HepG2 (cell line): Measurements from ENCODE around the gene RPS28. TPM values are rescaled to one million over a fixed set of nuclear protein-coding genes. Genes with fewer than 3 reads are reported as not detected.

Experiments used
- ADNP ChIP-seq: sonication (generic); formaldehyde crosslinking; IDR thresholded peaks from 2 replicates; pipeline ENCODE4 v1.4.0; 2020; ENCODE audit warnings: missing genetic modification reagents
- ATAD3A ChIP-seq: sonication (generic); formaldehyde crosslinking; IDR thresholded peaks from 2 replicates; pipeline ENCODE4 v1.4.0; 2020; ENCODE audit warnings: missing genetic modification reagents
- BRF2 ChIP-seq: sonication (generic); formaldehyde crosslinking; IDR thresholded peaks from 2 replicates; pipeline ENCODE4 v1.8.1; 2022; ENCODE audit warnings: mild to moderate bottlenecking, missing genetic modification reagents
- CBX1 ChIP-seq: IDR thresholded peaks from one replicate; pipeline ENCODE4 v1.6.1; 2016; ENCODE audit warnings: antibody characterized with exemption, low read depth
- CHD4 ChIP-seq: fragments of 200-600 bp; sonication (generic); IDR thresholded peaks from 2 replicates; pipeline ENCODE4 v1.7.0; 2017; ENCODE audit warnings: mild to moderate bottlenecking, low read length, borderline replicate concordance
- ELK4 ChIP-seq: sonication (generic); formaldehyde crosslinking; IDR thresholded peaks from 2 replicates; pipeline ENCODE4 v1.9.0; 2021; ENCODE audit warnings: missing genetic modification reagents, borderline replicate concordance
- IRF2 ChIP-seq: IDR thresholded peaks from 2 replicates; pipeline ENCODE4 v1.6.1; 2018; ENCODE audit warnings: missing genetic modification reagents, missing compliant biosample characterization
- KAT8 ChIP-seq: IDR thresholded peaks from 2 replicates; pipeline ENCODE4 v1.6.1; 2016; ENCODE audit warnings: missing genetic modification reagents, missing compliant biosample characterization
- NBN ChIP-seq: fragments of 450-650 bp; conservative IDR thresholded peaks from 2 replicates; pipeline ENCODE4 v1.6.1; 2017
- PHB2 ChIP-seq: fragments of 450-650 bp; IDR thresholded peaks from 2 replicates; pipeline ENCODE4 v1.6.1; 2018; ENCODE audit not compliant: partially characterized antibody
- POLR2AphosphoS5 ChIP-seq: IDR thresholded peaks from 2 replicates; pipeline ENCODE4 v1.6.1; 2012; ENCODE audit warnings: low read depth, low read length
- SRSF9 ChIP-seq: fragments of 200-400 bp; formaldehyde crosslinking; IDR thresholded peaks from 2 replicates; pipeline ENCODE4 v1.6.1; 2018; ENCODE audit warnings: borderline replicate concordance, mild to moderate bottlenecking, low read depth, low read length; ENCODE audit not compliant: insufficient read depth, poor library complexity, severe bottlenecking
- THYN1 ChIP-seq: sonication (generic); formaldehyde crosslinking; IDR thresholded peaks from 2 replicates; pipeline ENCODE4 v1.8.1; 2023; ENCODE audit warnings: low read depth, mild to moderate bottlenecking, moderate library complexity, missing genetic modification reagents, borderline replicate concordance
- ZNF12 ChIP-seq: sonication (generic); formaldehyde crosslinking; IDR thresholded peaks from 2 replicates; pipeline ENCODE4 v1.5.0; 2020; ENCODE audit warnings: missing genetic modification reagents
- ZNF160 ChIP-seq: sonication (generic); formaldehyde crosslinking; IDR thresholded peaks from 2 replicates; pipeline ENCODE4 v1.8.0; 2022; ENCODE audit warnings: mild to moderate bottlenecking, inconsistent platforms, missing genetic modification reagents
- ZNF20 ChIP-seq: sonication (generic); formaldehyde crosslinking; IDR thresholded peaks from 2 replicates; pipeline ENCODE4 v1.4.0; 2020; ENCODE audit warnings: mild to moderate bottlenecking, moderate library complexity, missing genetic modification reagents
- ZNF331 ChIP-seq: sonication (generic); formaldehyde crosslinking; IDR thresholded peaks from 2 replicates; pipeline ENCODE4 v1.4.0; 2020; ENCODE audit warnings: missing genetic modification reagents
- ZNF577 ChIP-seq: sonication (generic); formaldehyde crosslinking; IDR thresholded peaks from 2 replicates; pipeline ENCODE4 v1.4.0; 2020; ENCODE audit warnings: mild to moderate bottlenecking, low read depth, missing genetic modification reagents, borderline replicate concordance
- ZNF607 ChIP-seq: sonication (generic); formaldehyde crosslinking; IDR thresholded peaks from 2 replicates; pipeline ENCODE4 v1.5.1; 2020; ENCODE audit warnings: missing genetic modification reagents, mild to moderate bottlenecking, borderline replicate concordance
- polyA plus RNA-seq, 8 experiments: library from polyadenylated mRNA; depleted of rRNA in 3 of 8; stranded (reverse) in 7 of 8; unstranded in 1 of 8; fragments of >200 nt; fragmentation: Illumina TruSeq in 4 of 8; extraction: Trizol in 4 of 8; gene quantifications; 2 replicates each; pipeline versions ENCODE4 v1.2.1 to v1.2.3, GENCODE V29; 2011 to 2016; ENCODE audit warnings: low read depth in 4 of 8, missing spikeins in 1 of 8, mixed read lengths in 1 of 8; ENCODE audit not compliant: insufficient read depth in 1 of 8
- total RNA-seq, 5 experiments: library from RNA; depleted of rRNA; stranded (reverse); fragments of >200 nt; fragmentation: Illumina TruSeq; extraction: Trizol; gene quantifications; 2 replicates each; pipeline ENCODE4 v1.2.3, GENCODE V29; 2016; ENCODE audit warnings: low read depth in 1 of 5
- TF ChIP-seq, protein P1 (sequence below): sonication (generic); formaldehyde crosslinking; IDR thresholded peaks from 2 replicates; pipeline ENCODE4 v1.8.0; 2022; ENCODE audit warnings: missing genetic modification reagents, mild to moderate bottlenecking, inconsistent platforms, borderline replicate concordance
- TF ChIP-seq, protein P2 (sequence below): sonication (generic); formaldehyde crosslinking; IDR thresholded peaks from 2 replicates; pipeline ENCODE4 v1.4.0; 2020; ENCODE audit warnings: mild to moderate bottlenecking, low read depth, missing genetic modification reagents
- TF ChIP-seq, protein P3 (sequence below): IDR thresholded peaks from 2 replicates; pipeline ENCODE4 v1.6.1; 2016; ENCODE audit warnings: missing compliant biosample characterization, missing genetic modification reagents, borderline replicate concordance

RPS28 gene
- total and polyA plus RNA-seq, 2 of the 13 experiments (the other 11 are each of a cell fraction or from before 2014, with no cell fraction given) = 281 to 545 TPM

GRCh38 chr19:8307965-8308866 is 13.1 kb upstream of the RPS28 start, which contains the start of gene CD320 (continued):
- TF ChIP-seq, protein P1, sequence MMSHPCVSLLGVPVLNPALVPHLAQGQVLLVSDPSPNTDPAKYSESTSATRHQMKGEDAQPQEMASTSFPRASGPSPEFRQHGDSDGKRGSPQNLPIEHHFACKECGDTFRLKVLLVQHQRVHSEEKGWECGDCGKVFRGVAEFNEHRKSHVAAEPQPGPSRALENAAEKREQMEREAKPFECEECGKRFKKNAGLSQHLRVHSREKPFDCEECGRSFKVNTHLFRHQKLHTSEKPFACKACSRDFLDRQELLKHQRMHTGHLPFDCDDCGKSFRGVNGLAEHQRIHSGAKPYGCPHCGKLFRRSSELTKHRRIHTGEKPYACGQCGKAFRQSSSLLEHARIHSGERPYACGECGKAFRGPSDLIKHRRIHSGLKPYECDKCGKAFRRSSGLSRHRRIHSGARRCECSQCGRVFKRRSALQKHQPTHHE (CRISPR knock-in tag) = peak; percentile 96; the same call in 1 of the 2 replicates
- TF ChIP-seq ELK4 (CRISPR knock-in tag) (no peak), BRF2 (CRISPR knock-in tag) (peak; percentile 90), ZNF331 (no peak; the same call in 1 of the 2 replicates), ZNF577 (CRISPR knock-in tag) (no peak), CHD4 (no peak), ZNF607 (CRISPR knock-in tag) (peak; percentile 99), ZNF20 (no peak), KAT8 (no peak; the same call in none of the 2 replicates), NBN (no peak), POLR2AphosphoS5 (peak; percentile 81), IRF2 (CRISPR knock-in tag) (0 out of 2 replicates have a peak, but pooled peaks have one; percentile 19), ATAD3A (CRISPR knock-in tag) (no peak), ADNP (CRISPR knock-in tag) (peak; percentile 26; the same call in 1 of the 2 replicates), ZNF12 (peak; percentile 61), PHB2 (no peak), ZNF160 (CRISPR knock-in tag) (peak; percentile 73), CBX1 (no peak), THYN1 (no peak), SRSF9 (no peak)
- TF ChIP-seq, protein P2, sequence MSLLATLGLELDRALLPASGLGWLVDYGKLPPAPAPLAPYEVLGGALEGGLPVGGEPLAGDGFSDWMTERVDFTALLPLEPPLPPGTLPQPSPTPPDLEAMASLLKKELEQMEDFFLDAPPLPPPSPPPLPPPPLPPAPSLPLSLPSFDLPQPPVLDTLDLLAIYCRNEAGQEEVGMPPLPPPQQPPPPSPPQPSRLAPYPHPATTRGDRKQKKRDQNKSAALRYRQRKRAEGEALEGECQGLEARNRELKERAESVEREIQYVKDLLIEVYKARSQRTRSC (CRISPR knock-in tag) = no peak; the same call in 1 of the 2 replicates
- TF ChIP-seq, protein P3, sequence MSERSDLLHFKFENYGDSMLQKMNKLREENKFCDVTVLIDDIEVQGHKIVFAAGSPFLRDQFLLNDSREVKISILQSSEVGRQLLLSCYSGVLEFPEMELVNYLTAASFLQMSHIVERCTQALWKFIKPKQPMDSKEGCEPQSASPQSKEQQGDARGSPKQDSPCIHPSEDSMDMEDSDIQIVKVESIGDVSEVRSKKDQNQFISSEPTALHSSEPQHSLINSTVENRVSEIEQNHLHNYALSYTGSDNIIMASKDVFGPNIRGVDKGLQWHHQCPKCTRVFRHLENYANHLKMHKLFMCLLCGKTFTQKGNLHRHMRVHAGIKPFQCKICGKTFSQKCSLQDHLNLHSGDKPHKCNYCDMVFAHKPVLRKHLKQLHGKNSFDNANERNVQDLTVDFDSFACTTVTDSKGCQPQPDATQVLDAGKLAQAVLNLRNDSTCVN (CRISPR knock-in tag) = peak; percentile 71; the same call in 1 of the 2 replicates
- TF ChIP-seq, all 625 proteins: peak for 388
